SK-N-SH treated with all-trans-retinoic acid at 6 μM for 48 hours (cell line): ENCODE measurements around the gene TRAPPC10.

ENCODE experiments used
- ATAC-seq: fragments of 200-7000 bp; cut with Tn5 transposase; 3 replicates; pipeline ENCODE4 v1.9.1; 2020; ENCODE audit warnings: mild to moderate bottlenecking, moderate library complexity
- ARNTL ChIP-seq: fragments of 450-650 bp; formaldehyde crosslinking; IDR thresholded peaks from 2 replicates; pipeline ENCODE4 v1.5.0; 2020; ENCODE audit warnings: low read depth, mild to moderate bottlenecking, moderate library complexity, borderline replicate concordance
- BACH2 ChIP-seq: fragments of 250-450 bp; sonication (Bioruptor Pico); IDR thresholded peaks from 2 replicates; pipeline ENCODE4 v1.9.0; 2021; ENCODE audit warnings: mild to moderate bottlenecking, borderline replicate concordance
- ESRRG ChIP-seq: fragments of 250-450 bp; sonication (Bioruptor Pico); IDR thresholded peaks from 2 replicates; pipeline ENCODE4 v1.6.1; 2021; ENCODE audit warnings: mild to moderate bottlenecking
- GLIS3 ChIP-seq: fragments of 250-450 bp; sonication (Bioruptor Pico); IDR thresholded peaks from 2 replicates; pipeline ENCODE4 v1.5.0; 2020; ENCODE audit warnings: mild to moderate bottlenecking, moderate library complexity
- ISL1 ChIP-seq: fragments of 250-450 bp; sonication (Bioruptor Pico); IDR thresholded peaks from 2 replicates; pipeline ENCODE4 v2.1.2; 2022; ENCODE audit warnings: mild to moderate bottlenecking, moderate library complexity
- OSR1 ChIP-seq: fragments of 250-450 bp; sonication (Bioruptor Pico); IDR thresholded peaks from 2 replicates; pipeline ENCODE4 v1.8.0; 2022; ENCODE audit warnings: moderate library complexity, mild to moderate bottlenecking, inconsistent platforms
- PATZ1 ChIP-seq: fragments of 250-450 bp; sonication (Bioruptor Pico); IDR thresholded peaks from 2 replicates; pipeline ENCODE4 v1.8.0; 2020; ENCODE audit warnings: mild to moderate bottlenecking, moderate library complexity, borderline replicate concordance
- PPARA ChIP-seq: fragments of 250-450 bp; sonication (Bioruptor Pico); IDR thresholded peaks from 2 replicates; pipeline ENCODE4 v1.5.0; 2020; ENCODE audit warnings: mild to moderate bottlenecking, borderline replicate concordance
- RARB ChIP-seq: fragments of 250-450 bp; sonication (Bioruptor Pico); IDR thresholded peaks from 2 replicates; pipeline ENCODE4 v1.8.0; 2021; ENCODE audit warnings: mild to moderate bottlenecking, moderate library complexity
- SNAI2 ChIP-seq: fragments of 250-450 bp; sonication (Bioruptor Pico); IDR thresholded peaks from 2 replicates; pipeline ENCODE4 v1.5.0; 2020; ENCODE audit warnings: mild to moderate bottlenecking, moderate library complexity
- TCF4 ChIP-seq: fragments of 250-450 bp; sonication (Bioruptor Pico); IDR thresholded peaks from 2 replicates; pipeline ENCODE4 v1.8.0; 2021; ENCODE audit warnings: mild to moderate bottlenecking, moderate library complexity, borderline replicate concordance
- TOX ChIP-seq: fragments of 250-450 bp; sonication (Bioruptor Pico); IDR thresholded peaks from 2 replicates; pipeline ENCODE4 v1.8.0; 2021; ENCODE audit warnings: mild to moderate bottlenecking, moderate library complexity, borderline replicate concordance
- ZC3H10 ChIP-seq: fragments of 250-450 bp; sonication (Bioruptor Pico); IDR thresholded peaks from 2 replicates; pipeline ENCODE4 v1.5.1; 2021; ENCODE audit warnings: mild to moderate bottlenecking, moderate library complexity
- ZFP3 ChIP-seq: fragments of 250-450 bp; sonication (Bioruptor Pico); IDR thresholded peaks from 2 replicates; pipeline ENCODE4 v1.5.0; 2020; ENCODE audit warnings: mild to moderate bottlenecking, moderate library complexity
- ZFP30 ChIP-seq: fragments of 450-650 bp; formaldehyde crosslinking; IDR thresholded peaks from 2 replicates; pipeline ENCODE4 v1.5.0; 2022; ENCODE audit warnings: mild to moderate bottlenecking, moderate library complexity
- ZNF565 ChIP-seq: fragments of 450-650 bp; formaldehyde crosslinking; conservative IDR thresholded peaks from 2 replicates; pipeline ENCODE4 v1.5.0; 2020; ENCODE audit warnings: low read depth, mild to moderate bottlenecking, moderate library complexity
- TF ChIP-seq, protein P1 (sequence below): fragments of 250-450 bp; sonication (Bioruptor Pico); IDR thresholded peaks from 2 replicates; pipeline ENCODE4 v1.5.0; 2020; ENCODE audit warnings: mild to moderate bottlenecking, moderate library complexity
- TF ChIP-seq, protein P2 (sequence below): fragments of 250-450 bp; sonication (Bioruptor Pico); IDR thresholded peaks from 2 replicates; pipeline ENCODE4 v1.5.1; 2020; ENCODE audit warnings: low read depth, mild to moderate bottlenecking, moderate library complexity
- TF ChIP-seq, protein P3 (sequence below): fragments of 250-450 bp; sonication (Bioruptor Pico); IDR thresholded peaks from 2 replicates; pipeline ENCODE4 v1.5.1; 2021; ENCODE audit warnings: mild to moderate bottlenecking, moderate library complexity
- TF ChIP-seq, protein P4 (sequence below): fragments of 250-450 bp; sonication (Bioruptor Pico); IDR thresholded peaks from 2 replicates; pipeline ENCODE4 v1.8.0; 2021; ENCODE audit warnings: low read depth, mild to moderate bottlenecking, moderate library complexity, borderline replicate concordance

The TRAPPC10 gene

DNA sequence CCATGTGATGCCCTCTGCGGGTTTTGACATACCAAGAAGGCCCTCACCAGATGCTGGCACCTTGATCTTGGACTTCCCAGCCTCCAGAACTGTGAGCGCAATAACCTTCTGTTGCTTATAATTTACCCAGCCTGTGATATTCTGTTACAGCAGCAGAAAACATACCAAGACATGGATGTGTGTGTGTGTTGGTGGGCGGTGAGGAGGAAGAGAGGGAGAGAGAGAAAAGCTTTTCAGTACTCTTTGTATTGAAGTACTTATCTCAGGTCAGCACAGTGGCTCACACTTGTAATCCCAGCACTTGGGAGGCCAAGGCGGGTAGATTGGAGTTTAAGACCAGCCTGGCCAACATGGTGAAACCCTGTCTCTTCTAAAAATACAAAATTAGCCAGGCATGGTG lies 23.1 kb downstream of the TRAPPC10 start:
- no peak for TF ChIP-seq ESRRG (CRISPR knock-in tag)
- TF ChIP-seq, protein P1, sequence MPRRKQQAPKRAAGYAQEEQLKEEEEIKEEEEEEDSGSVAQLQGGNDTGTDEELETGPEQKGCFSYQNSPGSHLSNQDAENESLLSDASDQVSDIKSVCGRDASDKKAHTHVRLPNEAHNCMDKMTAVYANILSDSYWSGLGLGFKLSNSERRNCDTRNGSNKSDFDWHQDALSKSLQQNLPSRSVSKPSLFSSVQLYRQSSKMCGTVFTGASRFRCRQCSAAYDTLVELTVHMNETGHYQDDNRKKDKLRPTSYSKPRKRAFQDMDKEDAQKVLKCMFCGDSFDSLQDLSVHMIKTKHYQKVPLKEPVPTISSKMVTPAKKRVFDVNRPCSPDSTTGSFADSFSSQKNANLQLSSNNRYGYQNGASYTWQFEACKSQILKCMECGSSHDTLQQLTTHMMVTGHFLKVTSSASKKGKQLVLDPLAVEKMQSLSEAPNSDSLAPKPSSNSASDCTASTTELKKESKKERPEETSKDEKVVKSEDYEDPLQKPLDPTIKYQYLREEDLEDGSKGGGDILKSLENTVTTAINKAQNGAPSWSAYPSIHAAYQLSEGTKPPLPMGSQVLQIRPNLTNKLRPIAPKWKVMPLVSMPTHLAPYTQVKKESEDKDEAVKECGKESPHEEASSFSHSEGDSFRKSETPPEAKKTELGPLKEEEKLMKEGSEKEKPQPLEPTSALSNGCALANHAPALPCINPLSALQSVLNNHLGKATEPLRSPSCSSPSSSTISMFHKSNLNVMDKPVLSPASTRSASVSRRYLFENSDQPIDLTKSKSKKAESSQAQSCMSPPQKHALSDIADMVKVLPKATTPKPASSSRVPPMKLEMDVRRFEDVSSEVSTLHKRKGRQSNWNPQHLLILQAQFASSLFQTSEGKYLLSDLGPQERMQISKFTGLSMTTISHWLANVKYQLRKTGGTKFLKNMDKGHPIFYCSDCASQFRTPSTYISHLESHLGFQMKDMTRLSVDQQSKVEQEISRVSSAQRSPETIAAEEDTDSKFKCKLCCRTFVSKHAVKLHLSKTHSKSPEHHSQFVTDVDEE (CRISPR knock-in tag): no peak
- no peak for TF ChIP-seq SNAI2 (CRISPR knock-in tag)
- TF ChIP-seq PPARA (CRISPR knock-in tag): no peak
- TF ChIP-seq GLIS3 (CRISPR knock-in tag): no peak
- TF ChIP-seq OSR1 (CRISPR knock-in tag): no peak
- TF ChIP-seq TCF4: no peak
- TF ChIP-seq, protein P2, sequence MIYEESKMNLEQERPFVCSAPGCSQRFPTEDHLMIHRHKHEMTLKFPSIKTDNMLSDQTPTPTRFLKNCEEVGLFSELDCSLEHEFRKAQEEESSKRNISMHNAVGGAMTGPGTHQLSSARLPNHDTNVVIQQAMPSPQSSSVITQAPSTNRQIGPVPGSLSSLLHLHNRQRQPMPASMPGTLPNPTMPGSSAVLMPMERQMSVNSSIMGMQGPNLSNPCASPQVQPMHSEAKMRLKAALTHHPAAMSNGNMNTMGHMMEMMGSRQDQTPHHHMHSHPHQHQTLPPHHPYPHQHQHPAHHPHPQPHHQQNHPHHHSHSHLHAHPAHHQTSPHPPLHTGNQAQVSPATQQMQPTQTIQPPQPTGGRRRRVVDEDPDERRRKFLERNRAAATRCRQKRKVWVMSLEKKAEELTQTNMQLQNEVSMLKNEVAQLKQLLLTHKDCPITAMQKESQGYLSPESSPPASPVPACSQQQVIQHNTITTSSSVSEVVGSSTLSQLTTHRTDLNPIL: no peak
- TF ChIP-seq ZNF565 (CRISPR knock-in tag): no peak
- no peak for TF ChIP-seq BACH2 (CRISPR knock-in tag)
- no peak for TF ChIP-seq RARB (CRISPR knock-in tag)
- TF ChIP-seq ARNTL (CRISPR knock-in tag): no peak
- TF ChIP-seq, protein P3, sequence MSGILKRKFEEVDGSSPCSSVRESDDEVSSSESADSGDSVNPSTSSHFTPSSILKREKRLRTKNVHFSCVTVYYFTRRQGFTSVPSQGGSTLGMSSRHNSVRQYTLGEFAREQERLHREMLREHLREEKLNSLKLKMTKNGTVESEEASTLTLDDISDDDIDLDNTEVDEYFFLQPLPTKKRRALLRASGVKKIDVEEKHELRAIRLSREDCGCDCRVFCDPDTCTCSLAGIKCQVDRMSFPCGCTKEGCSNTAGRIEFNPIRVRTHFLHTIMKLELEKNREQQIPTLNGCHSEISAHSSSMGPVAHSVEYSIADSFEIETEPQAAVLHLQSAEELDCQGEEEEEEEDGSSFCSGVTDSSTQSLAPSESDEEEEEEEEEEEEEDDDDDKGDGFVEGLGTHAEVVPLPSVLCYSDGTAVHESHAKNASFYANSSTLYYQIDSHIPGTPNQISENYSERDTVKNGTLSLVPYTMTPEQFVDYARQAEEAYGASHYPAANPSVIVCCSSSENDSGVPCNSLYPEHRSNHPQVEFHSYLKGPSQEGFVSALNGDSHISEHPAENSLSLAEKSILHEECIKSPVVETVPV: no peak
- TF ChIP-seq ISL1 (CRISPR knock-in tag): no peak
- no peak for TF ChIP-seq ZFP3 (CRISPR knock-in tag)
- TF ChIP-seq, protein P4, sequence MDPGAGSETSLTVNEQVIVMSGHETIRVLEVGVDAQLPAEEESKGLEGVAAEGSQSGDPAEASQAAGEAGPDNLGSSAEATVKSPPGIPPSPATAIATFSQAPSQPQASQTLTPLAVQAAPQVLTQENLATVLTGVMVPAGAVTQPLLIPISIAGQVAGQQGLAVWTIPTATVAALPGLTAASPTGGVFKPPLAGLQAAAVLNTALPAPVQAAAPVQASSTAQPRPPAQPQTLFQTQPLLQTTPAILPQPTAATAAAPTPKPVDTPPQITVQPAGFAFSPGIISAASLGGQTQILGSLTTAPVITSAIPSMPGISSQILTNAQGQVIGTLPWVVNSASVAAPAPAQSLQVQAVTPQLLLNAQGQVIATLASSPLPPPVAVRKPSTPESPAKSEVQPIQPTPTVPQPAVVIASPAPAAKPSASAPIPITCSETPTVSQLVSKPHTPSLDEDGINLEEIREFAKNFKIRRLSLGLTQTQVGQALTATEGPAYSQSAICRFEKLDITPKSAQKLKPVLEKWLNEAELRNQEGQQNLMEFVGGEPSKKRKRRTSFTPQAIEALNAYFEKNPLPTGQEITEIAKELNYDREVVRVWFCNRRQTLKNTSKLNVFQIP (CRISPR knock-in tag): no peak
- no peak for TF ChIP-seq PATZ1 (CRISPR knock-in tag)
- no peak for TF ChIP-seq ZFP30 (CRISPR knock-in tag)
- ATAC-seq: no peak

DNA sequence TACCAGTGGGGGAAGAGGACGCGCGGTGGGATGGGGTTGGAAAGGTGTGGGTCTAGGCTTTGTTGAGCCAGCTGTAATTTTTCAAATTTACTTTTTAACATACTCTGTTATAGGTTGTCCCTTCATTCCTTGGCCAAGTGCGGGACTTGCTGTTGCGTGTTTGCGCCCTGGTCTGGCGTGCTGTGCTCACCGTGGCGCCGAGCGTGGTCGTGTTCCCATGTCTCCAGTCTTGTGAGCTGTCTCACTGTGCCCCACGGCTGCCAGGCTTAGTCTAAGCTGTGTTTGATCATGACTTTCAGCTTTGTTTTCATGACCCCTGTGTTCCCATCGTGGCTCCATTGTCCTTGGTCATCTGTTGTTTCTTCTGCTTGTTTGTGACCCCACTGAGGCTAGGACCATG lies 26.0 kb downstream of the TRAPPC10 start:
- no peak for ATAC-seq
- no peak for TF ChIP-seq ZFP30 (CRISPR knock-in tag)
- no peak for TF ChIP-seq ZFP3 (CRISPR knock-in tag)
- TF ChIP-seq RARB (CRISPR knock-in tag): no peak
- TF ChIP-seq ZNF565 (CRISPR knock-in tag): no peak
- no peak for TF ChIP-seq OSR1 (CRISPR knock-in tag)
- TF ChIP-seq BACH2 (CRISPR knock-in tag): no peak
- TF ChIP-seq, protein P4 (CRISPR knock-in tag): no peak
- no peak for TF ChIP-seq PPARA (CRISPR knock-in tag)
- no peak for TF ChIP-seq TOX (CRISPR knock-in tag)
- TF ChIP-seq, protein P1 (CRISPR knock-in tag): no peak
- TF ChIP-seq ZC3H10 (CRISPR knock-in tag): no peak
- TF ChIP-seq, protein P3: no peak
